K562 (cell line): ENCODE measurements around the gene PKP1. TPM values are rescaled to one million over a fixed set of nuclear protein-coding genes. Genes with fewer than 3 reads are reported as not detected.

Source experiments
- CSDE1 ChIP-seq, 2 experiments: fragments of 450-650 bp; IDR thresholded peaks; 2 replicates each; pipeline ENCODE4 v1.6.1; 2016; ENCODE audit warnings: mild to moderate bottlenecking in 1 of 2
- DDX20 ChIP-seq: fragments of 450-650 bp; IDR thresholded peaks from 2 replicates; pipeline ENCODE4 v1.6.1; 2016; ENCODE audit warnings: missing genetic modification characterization, low read depth, mild to moderate bottlenecking, missing compliant biosample characterization, moderate library complexity
- EP300 ChIP-seq: IDR thresholded peaks from 2 replicates; pipeline ENCODE4 v1.6.1; 2012; ENCODE audit warnings: low read length, improper control_type of control experiment
- MEF2A ChIP-seq: IDR thresholded peaks from 2 replicates; pipeline ENCODE4 v1.6.1; 2011; ENCODE audit warnings: low read depth, mild to moderate bottlenecking, low read length, moderate library complexity; ENCODE audit not compliant: control insufficient read depth
- MTF1 ChIP-seq: fragments of 250-450 bp; sonication (Bioruptor Pico); IDR thresholded peaks from 2 replicates; pipeline ENCODE4 v1.9.0; 2021; ENCODE audit warnings: moderate library complexity, mild to moderate bottlenecking, inconsistent platforms, borderline replicate concordance
- REST ChIP-seq, 2 experiments: fragments of 450-650 bp; formaldehyde crosslinking in 1 of 2; IDR thresholded peaks; 2 replicates each; pipeline versions ENCODE4 v1.4.0 to v1.6.1; 2014 to 2020; ENCODE audit warnings: mild to moderate bottlenecking in 2 of 2, borderline replicate concordance in 1 of 2, low read depth in 1 of 2
- RFX5 ChIP-seq: IDR thresholded peaks from 2 replicates; pipeline ENCODE4 v1.6.1; 2011; ENCODE audit warnings: low read depth, mild to moderate bottlenecking, improper control_type of control experiment, low read length
- TGIF2 ChIP-seq: sonication (generic); formaldehyde crosslinking; IDR thresholded peaks from 2 replicates; pipeline ENCODE4 v1.8.1; 2022; ENCODE audit warnings: mild to moderate bottlenecking, missing genetic modification reagents, moderate library complexity
- polyA plus RNA-seq, 8 experiments: library from polyadenylated mRNA; depleted of rRNA in 4 of 8; stranded (reverse) in 5 of 8; unstranded in 3 of 8; fragments of >200 nt; fragmentation: Nextera tagmentation in 2 of 8; fragmentation: Illumina TruSeq in 1 of 8; extraction: Ambion mirVana in 2 of 8; extraction: Trizol in 1 of 8; gene quantifications; 2 replicates each; pipeline versions ENCODE4 v1.2.1 to v1.2.3, GENCODE V29; 2011 to 2014; ENCODE audit warnings: inconsistent platforms in 1 of 8, missing spikeins in 1 of 8
- total RNA-seq, 7 experiments: library from RNA; depleted of rRNA in 6 of 7; stranded (reverse); fragments of >200 nt in 6 of 7; fragmentation: Illumina TruSeq in 2 of 7; extraction: Trizol in 2 of 7; gene quantifications; 2 replicates each; pipeline versions ENCODE4 v1.2.1 to v1.2.3, GENCODE V29; 2011 to 2021; ENCODE audit warnings: low replicate concordance in 1 of 7
- TF ChIP-seq, protein P1 (sequence below): sonication (generic); formaldehyde crosslinking; IDR thresholded peaks from 2 replicates; pipeline ENCODE4 v1.9.0; 2022; ENCODE audit warnings: mild to moderate bottlenecking, missing genetic modification reagents
- TF ChIP-seq, protein P2 (sequence below): fragments of 250-450 bp; sonication (Bioruptor Pico); IDR thresholded peaks from 2 replicates; pipeline ENCODE4 v1.5.0; 2022; ENCODE audit warnings: mild to moderate bottlenecking
- TF ChIP-seq, protein P3 (sequence below): fragments of 450-650 bp; IDR thresholded peaks from one replicate; pipeline ENCODE4 v1.6.1; 2018; ENCODE audit warnings: mild to moderate bottlenecking, moderate library complexity; ENCODE audit not compliant: partially characterized antibody
- TF ChIP-seq, protein P4 (sequence below): fragments of 250-450 bp; sonication (Bioruptor Pico); IDR thresholded peaks from 2 replicates; pipeline ENCODE4 v1.8.0; 2022; ENCODE audit warnings: inconsistent platforms, mild to moderate bottlenecking, moderate library complexity, borderline replicate concordance

PKP1 gene
- total and polyA plus RNA-seq, 9 of the 15 experiments (the other 6 are each of a cell fraction or from before 2014, with no cell fraction given), result not detected

GRCh38 chr1:201264554-201264953 is 18.8 kb upstream of the PKP1 start (continued):
- TF ChIP-seq REST (IDR thresholded peaks at IDR 0.05; ENCODE audit: borderline replicate concordance), result no peak
- no peak for TF ChIP-seq REST (CRISPR knock-in tag; IDR thresholded peaks at IDR 0.05; ENCODE audit: low read depth)
- TF ChIP-seq, protein P1, sequence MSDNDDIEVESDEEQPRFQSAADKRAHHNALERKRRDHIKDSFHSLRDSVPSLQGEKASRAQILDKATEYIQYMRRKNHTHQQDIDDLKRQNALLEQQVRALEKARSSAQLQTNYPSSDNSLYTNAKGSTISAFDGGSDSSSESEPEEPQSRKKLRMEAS (CRISPR knock-in tag), result no peak
- TF ChIP-seq, protein P2, sequence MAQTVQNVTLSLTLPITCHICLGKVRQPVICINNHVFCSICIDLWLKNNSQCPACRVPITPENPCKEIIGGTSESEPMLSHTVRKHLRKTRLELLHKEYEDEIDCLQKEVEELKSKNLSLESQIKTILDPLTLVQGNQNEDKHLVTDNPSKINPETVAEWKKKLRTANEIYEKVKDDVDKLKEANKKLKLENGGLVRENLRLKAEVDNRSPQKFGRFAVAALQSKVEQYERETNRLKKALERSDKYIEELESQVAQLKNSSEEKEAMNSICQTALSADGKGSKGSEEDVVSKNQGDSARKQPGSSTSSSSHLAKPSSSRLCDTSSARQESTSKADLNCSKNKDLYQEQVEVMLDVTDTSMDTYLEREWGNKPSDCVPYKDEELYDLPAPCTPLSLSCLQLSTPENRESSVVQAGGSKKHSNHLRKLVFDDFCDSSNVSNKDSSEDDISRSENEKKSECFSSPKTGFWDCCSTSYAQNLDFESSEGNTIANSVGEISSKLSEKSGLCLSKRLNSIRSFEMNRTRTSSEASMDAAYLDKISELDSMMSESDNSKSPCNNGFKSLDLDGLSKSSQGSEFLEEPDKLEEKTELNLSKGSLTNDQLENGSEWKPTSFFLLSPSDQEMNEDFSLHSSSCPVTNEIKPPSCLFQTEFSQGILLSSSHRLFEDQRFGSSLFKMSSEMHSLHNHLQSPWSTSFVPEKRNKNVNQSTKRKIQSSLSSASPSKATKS, result no peak
- TF ChIP-seq MEF2A, result no peak
- no peak for TF ChIP-seq EP300
- TF ChIP-seq MTF1 (CRISPR knock-in tag), result no peak
- TF ChIP-seq, protein P3, sequence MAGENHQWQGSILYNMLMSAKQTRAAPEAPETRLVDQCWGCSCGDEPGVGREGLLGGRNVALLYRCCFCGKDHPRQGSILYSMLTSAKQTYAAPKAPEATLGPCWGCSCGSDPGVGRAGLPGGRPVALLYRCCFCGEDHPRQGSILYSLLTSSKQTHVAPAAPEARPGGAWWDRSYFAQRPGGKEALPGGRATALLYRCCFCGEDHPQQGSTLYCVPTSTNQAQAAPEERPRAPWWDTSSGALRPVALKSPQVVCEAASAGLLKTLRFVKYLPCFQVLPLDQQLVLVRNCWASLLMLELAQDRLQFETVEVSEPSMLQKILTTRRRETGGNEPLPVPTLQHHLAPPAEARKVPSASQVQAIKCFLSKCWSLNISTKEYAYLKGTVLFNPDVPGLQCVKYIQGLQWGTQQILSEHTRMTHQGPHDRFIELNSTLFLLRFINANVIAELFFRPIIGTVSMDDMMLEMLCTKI, result no peak
- no peak for TF ChIP-seq RFX5
- TF ChIP-seq, protein P4, sequence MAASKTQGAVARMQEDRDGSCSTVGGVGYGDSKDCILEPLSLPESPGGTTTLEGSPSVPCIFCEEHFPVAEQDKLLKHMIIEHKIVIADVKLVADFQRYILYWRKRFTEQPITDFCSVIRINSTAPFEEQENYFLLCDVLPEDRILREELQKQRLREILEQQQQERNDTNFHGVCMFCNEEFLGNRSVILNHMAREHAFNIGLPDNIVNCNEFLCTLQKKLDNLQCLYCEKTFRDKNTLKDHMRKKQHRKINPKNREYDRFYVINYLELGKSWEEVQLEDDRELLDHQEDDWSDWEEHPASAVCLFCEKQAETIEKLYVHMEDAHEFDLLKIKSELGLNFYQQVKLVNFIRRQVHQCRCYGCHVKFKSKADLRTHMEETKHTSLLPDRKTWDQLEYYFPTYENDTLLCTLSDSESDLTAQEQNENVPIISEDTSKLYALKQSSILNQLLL (CRISPR knock-in tag), result no peak
- no peak for TF ChIP-seq DDX20
- TF ChIP-seq TGIF2, result no peak
- TF ChIP-seq CSDE1 (IDR thresholded peaks at IDR 0.05), result no peak
